Ureter (tissue), 1 donor: ENCODE results near the gene ACAD10. TPM values are rescaled to one million over a fixed set of nuclear protein-coding genes. Genes with fewer than 3 reads are reported as not detected.
"Not testable (repeated sequence)": the region's sequence is repeated elsewhere in the genome, so short reads cannot be mapped to it uniquely, and the experiment has no call there.

Experiments used
- DNase-seq: peaks from one replicate; pipeline ENCODE4 v3.0.0-alpha.2; 2020; ENCODE audit warnings: low spot score
- total RNA-seq: library from RNA; stranded (reverse); gene quantifications from one replicate; pipeline ENCODE4 v1.2.4, GENCODE V29; 2023
- donor health status: DM: yes; HTN: yes; CAD: no.

Gene ACAD10
- total RNA-seq, 1 donor from 2014 or later, result 43.6 TPM

- DNase-seq, result no peak
Observed at GRCh38 chr12:111749391-111749790, 63.5 kb downstream of the ACAD10 start.

GRCh38 chr12:111753144-111753881 is 67.5 kb downstream of the ACAD10 start:
- DNase-seq, result peak; percentile 71

- no peak for DNase-seq
Observed at GRCh38 chr12:111754671-111755070, 68.8 kb downstream of the ACAD10 start.

- no peak for DNase-seq
Observed at GRCh38 chr12:111756196-111756595, 70.3 kb downstream of the ACAD10 start.

GRCh38 chr12:111756681-111757080 is 70.8 kb downstream of the ACAD10 start:
- no peak for DNase-seq

GRCh38 chr12:111757361-111758119 is 71.7 kb downstream of the ACAD10 start:
- no peak for DNase-seq

DNA sequence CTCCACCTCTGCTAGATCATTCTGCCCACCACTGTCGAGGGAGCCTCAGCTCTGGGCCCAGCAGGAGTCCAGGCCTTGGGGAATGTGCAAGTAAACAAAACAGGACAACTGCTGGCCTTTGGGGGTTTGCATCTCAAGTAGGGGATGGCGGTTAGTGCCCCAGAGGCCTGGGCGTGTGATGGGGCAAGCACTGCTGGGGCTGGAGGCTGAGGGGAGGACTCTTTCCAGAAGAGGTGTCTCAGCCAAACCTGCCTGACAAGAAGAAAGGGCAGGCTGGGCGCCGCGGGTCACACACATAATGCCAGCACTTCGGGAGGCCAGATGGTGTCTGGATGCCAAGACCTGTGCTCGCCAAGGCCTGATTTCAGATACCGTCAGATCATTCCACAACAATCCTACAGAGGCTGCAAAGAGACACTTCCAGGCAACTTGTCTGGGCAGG is 72.3 kb downstream of the ACAD10 start:
- DNase-seq, result no peak

GRCh38 chr12:111759271-111759670 is 73.4 kb downstream of the ACAD10 start:
- DNase-seq, result no peak

DNA sequence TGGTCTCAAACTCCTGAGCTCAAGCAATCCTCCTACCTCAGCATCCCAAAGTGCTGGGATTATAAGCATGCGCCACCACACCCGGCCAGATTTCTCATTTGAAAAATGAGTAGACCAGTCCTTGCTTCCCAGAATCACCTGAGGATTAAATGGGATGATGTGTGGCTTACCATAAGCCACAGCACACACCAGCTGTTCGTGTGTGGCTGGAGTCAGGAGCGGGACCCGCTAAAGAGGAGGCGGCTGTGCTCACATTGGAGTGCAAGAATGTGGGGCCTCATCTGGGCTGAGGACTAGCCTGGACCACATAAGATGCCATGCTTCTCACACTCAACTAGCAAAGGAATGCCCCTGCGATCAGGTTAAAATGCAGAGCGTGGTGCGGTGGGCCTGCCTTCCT is 74.1 kb downstream of the ACAD10 start:
- no peak for DNase-seq

GRCh38 chr12:111761099-111761498 is 75.2 kb downstream of the ACAD10 start:
- no peak for DNase-seq

DNA sequence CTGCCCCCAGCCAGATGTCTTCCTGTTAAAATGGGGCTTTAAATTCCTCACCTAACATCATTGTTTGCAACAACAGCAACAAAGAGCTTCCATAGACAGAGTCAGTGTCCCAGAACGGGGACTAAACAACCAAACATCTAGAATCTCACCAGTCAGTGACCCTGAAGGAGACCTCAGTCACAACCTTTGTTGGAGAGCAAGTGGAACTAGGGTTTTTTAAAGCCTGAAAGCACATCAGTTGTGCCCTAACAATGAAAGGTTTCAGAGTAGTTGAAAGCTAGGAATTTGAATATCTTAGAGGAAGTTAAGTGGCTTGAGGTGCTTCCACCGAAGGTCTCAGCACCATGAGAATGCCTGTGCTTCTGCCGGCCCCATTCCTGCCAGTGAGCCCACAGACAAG is 75.9 kb downstream of the ACAD10 start:
- no peak for DNase-seq

- not testable (repeated sequence) for DNase-seq
Observed at GRCh38 chr12:111763552-111763951, 77.7 kb downstream of the ACAD10 start.

- DNase-seq, result no peak
Observed at GRCh38 chr12:111764120-111764821, 78.4 kb downstream of the ACAD10 start.

- peak; percentile 69 for DNase-seq
Observed at GRCh38 chr12:111766608-111767361, 80.9 kb downstream of the ACAD10 start, which contains the start of gene ALDH2. Gene ALDH2 (plus strand): TSS chr12:111766933. CDS start chr12:111766983, 50 bp downstream.

DNA sequence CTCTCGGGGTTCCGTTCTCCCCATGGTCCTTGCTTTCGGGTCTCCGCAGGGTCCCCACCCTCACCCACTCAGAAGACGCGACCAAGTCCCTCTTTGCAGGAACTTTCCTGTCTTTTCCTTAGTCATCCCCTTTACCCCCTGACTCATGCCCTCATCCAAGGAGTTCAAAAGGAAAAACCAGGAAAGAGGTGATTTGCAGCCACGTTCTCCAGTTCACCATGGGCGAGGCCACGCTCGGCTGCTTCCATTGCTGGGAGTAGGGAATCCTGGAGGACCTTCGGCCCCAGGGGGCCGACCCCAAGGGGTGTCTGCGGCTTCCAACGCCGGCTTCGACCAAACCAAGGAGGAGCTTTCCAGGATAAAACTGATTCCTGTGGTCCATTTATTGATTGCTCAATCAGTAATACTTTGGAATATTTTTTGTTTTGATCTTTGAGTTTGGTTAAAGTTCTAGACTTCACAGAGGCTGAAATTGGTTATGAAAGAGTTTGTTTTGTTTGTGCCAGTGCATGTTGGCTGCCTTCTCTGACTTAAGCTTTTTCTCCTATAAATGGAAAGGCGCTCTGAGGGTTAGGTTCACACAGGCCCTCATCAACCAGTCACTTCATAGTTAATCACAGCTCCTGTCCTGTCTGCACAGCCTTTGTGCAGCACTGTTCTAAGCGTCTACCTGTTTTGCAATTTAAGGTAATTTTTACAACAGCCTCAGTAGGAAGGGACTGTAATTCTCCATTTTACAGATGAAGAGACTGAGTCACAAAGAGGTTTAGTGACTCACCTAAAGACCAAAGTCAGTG is 81.7 kb downstream of the ACAD10 start:
- no peak for DNase-seq

DNA sequence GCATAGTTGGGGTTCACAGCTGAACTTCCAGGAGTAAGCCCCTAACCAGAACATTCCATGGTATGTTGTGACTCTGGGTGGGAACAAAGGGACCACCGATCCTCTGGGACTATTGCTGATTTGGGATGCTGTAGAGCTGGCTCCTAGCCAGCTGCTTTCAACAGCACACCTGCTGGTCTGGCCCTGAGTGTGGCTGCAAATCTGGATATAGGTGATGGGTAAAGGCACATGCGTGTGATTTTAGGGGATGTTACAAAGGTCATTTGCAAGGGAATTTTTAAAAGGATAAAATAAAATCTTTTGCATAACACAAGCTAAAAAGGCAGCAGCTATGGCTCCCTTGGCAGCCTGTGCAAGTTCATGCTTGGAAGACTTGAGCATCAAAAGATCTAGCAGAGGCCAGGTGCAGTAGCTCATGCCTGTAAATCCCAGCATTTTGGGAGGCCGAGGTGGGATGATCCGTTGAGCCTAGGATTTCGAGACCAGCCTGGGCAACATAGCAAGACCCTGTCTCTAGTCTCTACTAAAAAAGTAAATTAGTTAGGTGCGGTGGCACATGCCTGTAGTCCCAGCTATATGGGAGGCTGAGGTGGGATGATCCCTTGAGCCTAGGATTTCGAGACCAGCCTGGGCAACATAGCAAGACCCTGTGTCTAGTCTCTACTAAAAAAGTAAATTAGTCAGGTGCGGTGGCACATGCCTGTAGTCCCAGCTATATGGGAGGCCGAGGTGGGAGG is 82.5 kb downstream of the ACAD10 start:
- no peak for DNase-seq

DNA sequence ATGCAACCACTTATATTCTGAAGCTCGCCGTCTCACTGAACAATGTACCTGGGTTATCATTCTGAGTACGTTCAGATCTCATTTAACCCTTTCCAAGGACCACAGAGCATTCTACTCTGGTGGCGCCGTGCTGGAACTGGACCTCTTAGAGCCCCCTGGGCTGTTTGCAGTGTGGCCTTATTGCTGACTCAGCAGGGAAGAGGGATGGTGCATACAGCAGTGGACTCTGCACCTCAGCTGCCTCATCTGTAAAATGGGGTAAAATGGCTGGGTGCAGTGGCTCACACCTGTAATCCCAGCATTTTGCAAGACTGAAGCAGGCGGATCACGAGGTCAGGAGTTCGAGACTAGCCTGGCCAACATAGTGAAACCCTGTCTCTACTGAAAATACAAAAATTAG is 83.7 kb downstream of the ACAD10 start:
- no peak for DNase-seq

GRCh38 chr12:111773801-111774551 is 88.1 kb downstream of the ACAD10 start:
- peak; percentile 86 for DNase-seq
